ENCODE measurements around the gene TCF19.

Gene TCF19

DNA sequence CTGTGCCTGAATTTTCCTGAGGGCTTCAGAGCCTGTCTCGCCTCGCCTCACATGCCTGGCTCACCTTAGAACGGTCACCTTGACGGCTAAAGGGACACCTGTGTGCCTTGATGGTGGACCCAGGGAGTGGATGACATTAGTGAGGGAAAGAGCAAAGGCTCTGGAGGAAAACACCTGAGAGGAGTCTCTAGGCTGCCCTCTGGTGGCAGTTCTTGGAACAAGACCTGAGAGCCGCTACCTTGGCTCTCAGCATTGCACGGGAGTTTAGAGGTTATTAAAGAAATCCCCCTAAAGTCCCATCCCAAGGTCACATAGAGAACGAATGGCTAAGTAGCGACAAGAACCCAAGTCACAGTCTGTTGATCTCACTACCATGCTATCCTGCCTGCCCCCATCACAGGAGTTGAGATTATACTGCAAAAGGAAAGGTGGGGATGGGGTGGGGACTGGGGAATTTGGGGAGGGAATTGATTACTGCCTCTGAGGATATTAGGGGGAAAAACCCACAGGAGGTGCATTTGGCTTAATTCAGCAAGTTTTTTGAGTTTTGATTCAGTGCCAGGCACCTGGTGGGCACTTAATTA, 30.2 kb upstream of the TCF19 start:
- DNase-seq, result peak; percentile 33 to 38

GRCh38 chr6:31129130-31129529, 29.3 kb upstream of the TCF19 start:
- no peak for DNase-seq

DNA sequence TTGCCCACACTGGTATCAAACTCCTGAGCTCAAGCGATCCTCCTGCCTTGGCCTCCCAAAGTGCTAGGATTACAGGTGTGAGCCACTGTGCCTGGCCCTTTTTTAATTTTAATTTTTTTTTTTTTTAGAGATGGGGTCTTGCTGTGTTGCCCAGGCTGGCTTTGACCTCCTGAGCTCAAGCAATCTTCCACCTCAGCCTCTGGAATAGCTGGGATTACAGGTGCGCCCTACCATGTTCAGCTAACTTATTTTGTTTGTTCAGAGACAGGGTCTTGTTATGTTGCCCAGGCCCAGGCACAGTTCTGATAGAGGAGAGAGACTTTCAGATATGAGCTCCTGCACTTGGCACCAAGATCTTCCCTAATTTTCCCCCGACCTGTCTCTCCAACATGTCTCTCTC, 27.6 kb upstream of the TCF19 start:
- DNase-seq, result no peak

GRCh38 chr6:31131595-31131994, 26.8 kb upstream of the TCF19 start:
- no peak for DNase-seq

GRCh38 chr6:31132806-31133205, 25.6 kb upstream of the TCF19 start:
- no peak for DNase-seq

- no peak for DNase-seq
Observed at GRCh38 chr6:31135710-31136109, 22.7 kb upstream of the TCF19 start.

DNA sequence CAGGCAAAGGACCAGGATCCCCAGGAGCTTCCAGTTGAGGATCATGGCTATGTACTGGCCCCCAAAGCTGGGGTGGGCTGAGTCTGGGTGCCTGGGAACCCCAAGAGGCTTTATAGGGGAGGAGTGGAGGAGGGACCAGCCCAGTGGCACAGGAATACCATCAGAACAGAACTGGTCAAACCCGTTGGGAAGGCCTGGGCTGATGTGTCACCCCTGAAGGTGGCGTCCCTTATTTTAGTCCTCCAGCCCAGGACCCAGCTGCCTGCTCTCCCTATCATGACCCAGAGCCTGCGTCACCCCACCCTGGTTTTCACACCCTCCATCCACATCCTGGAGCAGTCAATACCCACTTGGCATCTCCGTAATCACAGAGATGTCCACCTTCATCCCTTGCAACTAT, 19.4 kb upstream of the TCF19 start, which contains the start of gene PSORS1C2:
TSS of gene PSORS1C2 (minus strand) at position 85 of the 400 bp plus-strand sequence. CDS start at position 45, 40 bp downstream.
- no peak for DNase-seq

DNA sequence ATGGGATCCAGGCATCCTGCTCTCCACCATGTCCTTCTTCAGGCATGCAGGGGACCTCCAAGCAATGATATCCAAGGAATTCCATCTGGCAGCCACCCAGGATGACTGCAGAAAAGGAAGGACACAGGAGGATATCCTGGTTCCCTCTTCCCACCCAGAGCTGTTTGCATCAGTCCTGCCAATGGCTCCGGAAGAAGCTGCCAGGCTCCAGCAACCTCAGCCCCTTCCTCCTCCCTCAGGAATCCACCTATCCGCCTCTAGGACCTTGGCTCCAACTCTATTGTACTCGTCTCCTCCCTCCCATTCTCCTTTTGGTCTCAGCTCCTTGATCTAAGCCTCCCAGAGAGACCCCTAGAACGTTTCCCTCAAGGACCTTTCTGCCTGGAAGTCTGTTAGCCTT, 18.8 kb upstream of the TCF19 start:
- DNase-seq, result no peak

DNA sequence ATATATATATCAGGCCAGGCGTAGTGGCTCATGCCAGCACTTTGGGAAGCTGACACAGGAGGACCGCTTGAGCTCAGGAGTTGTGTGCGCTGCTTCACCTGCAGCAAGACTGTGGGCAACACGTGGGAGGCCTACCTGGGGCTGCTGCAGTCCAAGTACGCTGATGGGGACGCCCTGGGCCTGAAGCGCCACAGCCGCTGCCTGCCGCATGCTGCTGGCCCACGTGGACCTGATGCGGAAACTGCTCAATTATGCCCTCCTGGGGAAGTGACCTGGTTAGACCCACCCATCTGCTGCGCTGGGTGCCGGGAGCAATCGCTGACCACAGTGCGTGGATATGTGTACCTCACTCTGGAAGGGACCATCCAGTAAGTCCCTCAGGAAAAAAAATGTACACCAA, 17.7 kb upstream of the TCF19 start:
- no peak for DNase-seq

DNA sequence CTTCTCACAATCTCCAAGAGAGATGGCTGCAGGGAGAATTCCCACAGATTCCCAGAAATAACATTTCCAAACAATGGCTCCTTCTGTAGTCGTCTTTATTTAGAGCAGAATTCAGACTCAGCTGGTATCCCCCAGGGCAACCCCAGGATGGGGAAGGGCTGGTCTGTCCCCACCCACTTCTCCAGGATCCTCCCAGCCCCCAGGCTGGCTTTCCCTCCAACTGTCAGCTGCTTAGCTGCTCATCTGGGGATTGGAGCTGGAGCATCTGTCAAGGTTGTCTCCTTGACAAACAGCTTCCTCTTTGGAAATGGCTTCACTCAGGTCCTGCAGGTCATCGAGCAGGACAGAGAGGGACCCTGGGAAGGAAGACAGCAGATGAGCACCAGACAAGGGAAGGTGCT, 16.0 kb upstream of the TCF19 start:
- DNase-seq, result no peak

DNA sequence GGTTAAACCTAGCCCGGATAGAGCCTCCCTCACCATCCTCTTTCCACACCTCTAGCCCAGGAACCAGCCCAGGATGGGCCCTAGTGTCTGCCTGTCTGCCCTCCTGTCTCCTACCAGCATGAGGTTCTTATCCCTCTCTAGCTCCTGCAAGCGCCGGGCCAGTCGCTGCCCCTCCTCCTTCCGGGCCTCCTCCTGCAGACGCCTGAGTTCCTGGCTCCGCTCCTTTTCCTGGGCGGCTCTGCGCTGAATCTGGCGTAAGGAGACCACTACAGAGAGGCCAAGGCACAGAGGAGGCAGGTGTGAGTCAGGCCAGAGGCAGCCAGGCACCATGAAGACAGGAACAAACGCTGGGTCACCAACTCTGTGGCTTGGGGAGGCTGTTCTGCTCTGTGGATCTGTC, 15.2 kb upstream of the TCF19 start:
- DNase-seq, result no peak

DNA sequence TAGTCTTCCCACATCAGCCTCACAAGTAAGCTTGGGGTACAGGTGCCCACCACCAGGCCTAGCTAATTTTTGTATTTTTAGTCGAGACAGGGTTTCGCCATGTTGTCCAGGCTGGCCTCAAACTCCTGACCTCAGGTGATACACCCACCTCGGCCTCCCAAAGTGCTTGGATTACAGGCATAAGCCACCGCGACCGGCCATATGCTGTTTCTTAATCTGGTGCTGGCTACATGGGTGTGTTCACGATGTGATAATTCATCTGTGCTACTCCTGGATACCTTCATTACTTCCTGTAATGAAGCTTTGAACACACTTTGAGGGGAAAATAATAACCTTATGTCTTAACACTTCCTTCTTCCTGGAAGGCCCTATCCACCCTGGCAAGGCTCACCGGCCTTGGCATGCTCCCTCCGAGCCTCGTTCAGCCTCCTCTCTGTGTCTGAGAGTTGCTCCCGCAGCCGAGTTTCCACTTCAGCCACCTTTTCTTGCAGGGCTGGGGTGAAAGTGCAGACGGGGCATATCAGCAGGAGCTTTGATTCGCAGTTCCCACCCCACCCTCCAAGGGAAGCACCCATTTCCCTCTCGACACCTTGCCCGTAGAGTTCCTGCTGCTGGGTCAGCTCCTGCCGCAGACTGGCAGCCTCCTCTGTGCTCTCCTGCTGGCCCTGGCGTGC, 14.0 kb upstream of the TCF19 start:
- no peak for DNase-seq

- no peak for DNase-seq
Observed at GRCh38 chr6:31144970-31145340, 13.4 kb upstream of the TCF19 start.

GRCh38 chr6:31145386-31145785, 13.0 kb upstream of the TCF19 start:
- no peak for DNase-seq

GRCh38 chr6:31149827-31150447, 8.5 kb upstream of the TCF19 start:
- DNase-seq, result no peak

DNA sequence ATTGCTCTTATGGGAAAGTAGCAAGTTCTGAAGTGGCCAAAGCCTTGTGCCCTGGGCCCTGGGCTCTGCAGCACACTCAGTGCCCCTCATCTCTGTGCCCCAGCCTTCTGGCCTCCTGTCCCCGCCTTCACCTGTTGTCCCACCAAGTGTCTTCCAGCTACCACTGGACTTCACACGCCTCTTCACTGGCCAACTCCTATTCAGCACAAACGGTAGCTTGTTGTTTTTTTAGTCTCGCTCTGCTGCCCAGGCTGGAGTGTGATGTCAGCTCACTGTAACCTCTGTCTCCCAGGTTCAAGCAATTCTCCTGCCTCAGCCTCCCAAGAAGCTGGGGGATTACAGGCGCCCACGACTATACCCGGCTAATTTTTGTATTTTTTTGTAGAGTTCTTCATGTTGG, 5.6 kb upstream of the TCF19 start:
- no peak for DNase-seq

DNA sequence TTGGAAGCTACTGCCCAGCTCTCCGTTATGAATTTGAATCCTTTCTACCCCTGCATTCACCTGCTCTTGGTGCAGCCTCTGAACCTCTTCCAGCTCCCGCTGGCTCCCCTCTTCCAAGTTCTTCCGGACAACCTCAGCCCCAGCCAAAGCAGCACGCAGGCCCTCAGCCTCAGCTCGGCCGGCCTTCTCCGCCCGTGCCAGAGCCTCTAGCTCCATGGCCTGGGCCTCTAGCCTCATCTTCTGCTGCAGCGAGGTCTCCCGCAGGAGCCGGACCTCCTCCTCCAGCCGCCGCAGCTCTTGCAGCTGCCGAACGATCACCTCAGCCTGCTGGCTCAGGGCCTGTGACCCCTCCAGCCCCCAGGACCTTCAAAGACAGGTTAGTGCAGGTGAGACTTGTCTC, 4.0 kb upstream of the TCF19 start:
- DNase-seq, result no peak

- DNase-seq, result no peak
Observed at GRCh38 chr6:31156641-31157040, 1.7 kb upstream of the TCF19 start.

- DNase-seq, result no peak
Observed at GRCh38 chr6:31157513-31158139, 763 bp upstream of the TCF19 start, which contains the start of gene CCHCR1. TSS of gene CCHCR1 (minus strand) at chr6:31157802. CDS start at chr6:31157600, 202 bp downstream.

- DNase-seq, result peak in 1 of 2 donors; percentile 3
Observed at GRCh38 chr6:31158863-31159855, 770 bp downstream of the TCF19 start.

DNA sequence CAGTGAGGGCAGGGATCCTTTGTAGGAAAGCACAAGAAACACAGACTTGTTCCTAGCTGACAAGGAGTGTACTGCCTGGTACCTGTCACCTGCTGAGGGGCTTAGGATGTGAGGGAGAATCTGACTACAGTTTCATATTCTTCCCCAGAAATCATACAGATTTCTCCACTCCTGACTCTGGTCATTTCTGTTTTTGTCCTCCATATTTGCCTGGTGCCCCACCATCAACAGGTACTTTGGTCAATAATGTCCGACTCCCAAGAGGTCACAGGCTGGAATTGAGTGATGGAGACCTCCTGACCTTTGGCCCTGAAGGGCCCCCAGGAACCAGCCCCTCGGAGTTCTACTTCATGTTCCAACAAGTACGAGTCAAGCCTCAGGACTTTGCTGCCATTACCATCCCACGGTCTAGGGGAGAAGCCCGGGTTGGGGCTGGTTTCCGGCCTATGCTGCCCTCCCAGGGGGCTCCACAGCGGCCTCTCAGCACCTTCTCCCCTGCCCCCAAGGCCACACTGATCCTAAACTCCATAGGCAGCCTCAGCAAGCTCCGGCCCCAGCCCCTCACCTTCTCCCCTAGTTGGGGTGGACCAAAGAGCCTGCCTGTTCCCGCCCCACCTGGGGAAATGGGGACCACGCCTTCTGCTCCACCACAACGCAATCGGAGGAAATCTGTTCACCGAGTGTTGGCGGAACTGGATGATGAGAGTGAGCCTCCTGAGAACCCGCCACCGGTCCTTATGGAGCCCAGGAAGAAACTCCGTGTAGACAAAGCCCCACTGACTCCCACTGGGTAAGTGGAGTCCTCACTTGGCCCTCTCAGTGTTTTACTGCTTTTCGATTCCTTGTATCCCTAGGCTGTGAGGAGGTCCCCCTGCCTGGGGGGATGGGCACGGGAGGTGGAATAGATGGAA, 3.1 kb downstream of the TCF19 start:
- no peak for DNase-seq

All from inflammatory macrophage (primary cell).